HepG2 (cell line): ENCODE results near the gene HMGCS2. TPM values are rescaled to one million over a fixed set of nuclear protein-coding genes. Genes with fewer than 3 reads are reported as not detected.
A peak's percentile ranks its signal among the peaks of the same experiment; 100 is the strongest.

ENCODE experiments used
- ATAC-seq: fragments of 200-7000 bp; cut with Tn5 transposase; 3 replicates; pipeline ENCODE4 v1.9.1; 2020; ENCODE audit warnings: mild to moderate bottlenecking, moderate library complexity
- BruUV-seq: library from RNA; stranded (reverse); fragments of 400-500 nt; replicated peaks from 2 replicates; lab custom pipeline; 2021; lab: Mats Ljungman, UMichigan
- CTCF ChIA-PET: fragments of 300-600 bp; formaldehyde crosslinking; extraction: SDS; loops from one replicate; lab custom pipeline; 2021; ENCODE audit warnings: low total read pairs, inconsistent platforms, low intra/inter-chr PET ratio; lab: Yijun Ruan, JAX
- POLR2A ChIA-PET: fragments of 350-600 bp; sonication (Branson Sonifier 250); formaldehyde crosslinking; loops from one replicate; lab custom pipeline; 2020; ENCODE audit warnings: antibody characterized with exemption, inconsistent platforms; lab: Yijun Ruan, JAX
- DNase-seq: peaks from one replicate; pipeline ENCODE4 v3.0.0-alpha.2; 2015; ENCODE audit warnings: low spot score
- FAIRE-seq: peaks from 3 replicates; lab custom pipeline; 2011; peaks lifted over from hg19 to GRCh38; lab: Jason Lieb, UNC
- H2AFZ ChIP-seq: one replicate; pipeline ENCODE4 v1.6.1; 2011; ENCODE audit warnings: low read length, inconsistent platforms
- H3K27ac ChIP-seq: fragments of 300-600 bp; 3 replicates; pipeline ENCODE4 v1.8.0; 2011; ENCODE audit warnings: mixed run types, mild to moderate bottlenecking, mixed read lengths, low read length, inconsistent platforms; ENCODE audit not compliant: insufficient read depth; ENCODE audit errors: extremely low read length
- H3K27me3 ChIP-seq, 2 experiments: fragments of 200-600 bp in 1 of 2; 2 replicates in 1 of 2; 3 replicates in 1 of 2; pipeline versions ENCODE4 v1.6.0 to v1.8.0; 2011; ENCODE audit warnings: low read length in 2 of 2, mild to moderate bottlenecking in 2 of 2, moderate library complexity in 2 of 2, inconsistent platforms in 1 of 2; ENCODE audit not compliant: insufficient read depth in 2 of 2, control insufficient read depth in 1 of 2
- H3K36me3 ChIP-seq, 2 experiments: fragments of 200-600 bp in 1 of 2; replicated peaks in 1 of 2; 2 replicates in 1 of 2; 3 replicates in 1 of 2; pipeline versions ENCODE4 v1.5.1 to v1.8.0; 2011; ENCODE audit warnings: low read length in 2 of 2, inconsistent platforms in 1 of 2; ENCODE audit not compliant: insufficient read depth in 2 of 2, control insufficient read depth in 1 of 2
- H3K4me1 ChIP-seq: 2 replicates; pipeline ENCODE4 v1.5.1; 2012; ENCODE audit warnings: low read length, inconsistent platforms; ENCODE audit not compliant: insufficient read depth
- H3K4me2 ChIP-seq: 2 replicates; pipeline ENCODE4 v1.6.0; 2011; ENCODE audit warnings: low read depth, low read length, inconsistent platforms
- H3K4me3 ChIP-seq, 3 experiments: fragments of 200-600 bp in 1 of 3; sonication (generic), shearing (Covaris generic) in 1 of 3; replicated peaks in 1 of 3; 2 replicates each; pipeline ENCODE4 v1.5.1; 2011 to 2016; ENCODE audit warnings: low read length in 3 of 3, inconsistent platforms in 2 of 3, low read depth in 2 of 3, mild to moderate bottlenecking in 2 of 3, control low read depth in 1 of 3, mixed read lengths in 1 of 3; ENCODE audit not compliant: insufficient read depth in 1 of 3
- H3K79me2 ChIP-seq: one replicate; pipeline ENCODE4 v1.6.1; 2011; ENCODE audit warnings: low read length, inconsistent platforms; ENCODE audit not compliant: insufficient read depth
- H3K9ac ChIP-seq: 2 replicates; pipeline ENCODE4 v1.6.0; 2011; ENCODE audit warnings: mild to moderate bottlenecking, low read depth, low read length, inconsistent platforms; ENCODE audit not compliant: insufficient read depth
- H3K9me3 ChIP-seq: 2 replicates; pipeline ENCODE4 v1.5.1; 2012; ENCODE audit warnings: mild to moderate bottlenecking, low read length
- H4K20me1 ChIP-seq: 2 replicates; pipeline ENCODE4 v1.6.0; 2011; ENCODE audit warnings: inconsistent platforms, mild to moderate bottlenecking, low read length, moderate library complexity; ENCODE audit not compliant: insufficient read depth
- ASH2L ChIP-seq: fragments of 300-600, 200-600 bp; sonication (generic); IDR thresholded peaks from 2 replicates; pipeline ENCODE4 v1.7.0; 2017; ENCODE audit warnings: low read depth, mild to moderate bottlenecking, moderate library complexity, mixed read lengths, low read length; ENCODE audit not compliant: insufficient read length
- CBX1 ChIP-seq: IDR thresholded peaks from one replicate; pipeline ENCODE4 v1.6.1; 2016; ENCODE audit warnings: antibody characterized with exemption, low read depth
- ESRRA ChIP-seq: sonication (generic); formaldehyde crosslinking; IDR thresholded peaks from 2 replicates; pipeline ENCODE4 v1.5.1; 2020; ENCODE audit warnings: mild to moderate bottlenecking, low read depth, missing genetic modification reagents
- FOXA3 ChIP-seq: IDR thresholded peaks from 2 replicates; pipeline ENCODE4 v1.6.1; 2016; ENCODE audit warnings: missing genetic modification reagents, missing compliant biosample characterization
- GTF3A ChIP-seq: sonication (generic); formaldehyde crosslinking; conservative IDR thresholded peaks from 2 replicates; pipeline ENCODE4 v1.4.0; 2020; ENCODE audit warnings: mild to moderate bottlenecking, missing genetic modification reagents
- HNF4A ChIP-seq: sonication (generic); formaldehyde crosslinking; IDR thresholded peaks from 2 replicates; pipeline ENCODE4 v1.4.0; 2020; ENCODE audit warnings: missing genetic modification reagents
- LCORL ChIP-seq, 2 experiments: fragments of 450-650 bp in 1 of 2; sonication (generic) in 1 of 2; formaldehyde crosslinking in 1 of 2; IDR thresholded peaks; 2 replicates each; pipeline versions ENCODE4 v1.5.0 to v1.6.1; 2017 to 2020; ENCODE audit warnings: antibody characterized with exemption in 1 of 2, missing genetic modification reagents in 1 of 2
- NR2C2 ChIP-seq: sonication (generic); formaldehyde crosslinking; IDR thresholded peaks from 2 replicates; pipeline ENCODE4 v1.4.0; 2020; ENCODE audit warnings: missing genetic modification reagents, mild to moderate bottlenecking, moderate library complexity, borderline replicate concordance
- RBFOX2 ChIP-seq: fragments of 200-400 bp; formaldehyde crosslinking; IDR thresholded peaks from 2 replicates; pipeline ENCODE4 v1.6.1; 2017; ENCODE audit warnings: low read depth, mild to moderate bottlenecking, low read length
- STAT5B ChIP-seq: sonication (generic); formaldehyde crosslinking; IDR thresholded peaks from 2 replicates; pipeline ENCODE4 v1.4.0; 2020; ENCODE audit warnings: missing genetic modification reagents
- TEAD3 ChIP-seq: optimal IDR thresholded peaks from 2 replicates; pipeline ENCODE3; 2016; ENCODE audit warnings: borderline replicate concordance
- WGBS: methylation state at CpG from one replicate; pipeline ENCODE4 v1.1.6; 2017; ENCODE audit warnings: low lambda C conversion rate; 5-methylcytosine and 5-hydroxymethylcytosine counted together
- in situ Hi-C: cut with HindIII; loops from 2 replicates; pipeline ENCODE4 v1.10.0; 2017; ENCODE audit warnings: low pct_unique_long_range_greater_than_20kb; ENCODE audit not compliant: extremely low pct_ligation_motif_present
- intact Hi-C: fragments of 100-400 bp; cut with micrococcal nuclease; formaldehyde crosslinking; loops from one replicate; pipeline ENCODE4 v1.10.0; 2022; ENCODE audit not compliant: unreplicated experiment
- polyA plus RNA-seq, 8 experiments: library from polyadenylated mRNA; depleted of rRNA in 3 of 8; stranded (reverse) in 7 of 8; unstranded in 1 of 8; fragments of >200 nt; fragmentation: Illumina TruSeq in 4 of 8; extraction: Trizol in 4 of 8; gene quantifications; 2 replicates each; pipeline versions ENCODE4 v1.2.1 to v1.2.3, GENCODE V29; 2011 to 2016; ENCODE audit warnings: low read depth in 4 of 8, missing spikeins in 1 of 8, mixed read lengths in 1 of 8; ENCODE audit not compliant: insufficient read depth in 1 of 8
- total RNA-seq, 5 experiments: library from RNA; depleted of rRNA; stranded (reverse); fragments of >200 nt; fragmentation: Illumina TruSeq; extraction: Trizol; gene quantifications; 2 replicates each; pipeline ENCODE4 v1.2.3, GENCODE V29; 2016; ENCODE audit warnings: low read depth in 1 of 5
- TF ChIP-seq, protein P1 (sequence below): sonication (generic); formaldehyde crosslinking; IDR thresholded peaks from 2 replicates; pipeline ENCODE4 v1.4.0; 2020; ENCODE audit warnings: missing genetic modification reagents, borderline replicate concordance

Gene HMGCS2
- total and polyA plus RNA-seq, 2 of the 13 experiments (the other 11 are each of a cell fraction or from before 2014, with no cell fraction given): 0.44 to 1.5 TPM

- Histone ChIP-seq H3K9me3 (no peaks in the 10 kb centered on the region), H3K4me1 (peaks cover 70% of the 10 kb centered on the region), H2AFZ (no peak overlapping the region), H3K36me3 (peaks cover 30 to 94% of the 10 kb centered on the region in 2 experiments)
- WGBS: 97% methylated on average over 5 of the region's 5 CpGs
- ATAC-seq (no peak), FAIRE-seq (no peak)
- intact Hi-C loops: no loop called here
- CTCF ChIA-PET: no interaction called here
- TF ChIP-seq CBX1 (no peak), RBFOX2 (0 out of 2 replicates have a peak, but pooled peaks have one; percentile 21), STAT5B (no peak), GTF3A (no peak), ASH2L (no peak)
- TF ChIP-seq, all 625 proteins: peak for 1
- Histone ChIP-seq H3K79me2 (no peaks in the 10 kb centered on the region), H4K20me1 (no peaks in the 10 kb centered on the region; the same call in none of the 2 replicates), H3K4me3 (no peak overlapping the region), H3K9ac (no peak overlapping the region), H3K27me3 (no peaks in the 10 kb centered on the region), H3K27ac (no peak overlapping the region), H3K4me2 (no peak overlapping the region)
- in situ Hi-C loops: no loop called here
- BruUV-seq: TSS peak; percentile 3
- POLR2A ChIA-PET: interaction anchor here (5.0 kb wide), 1 partner anchor 19 kb away, joined by 24 read pairs; the partner anchor contains the start of gene PHGDH
- no peak for DNase-seq
These were observed 37.6 kb downstream of the HMGCS2 start for GRCh38 chr1:119731060-119731459.

DNA sequence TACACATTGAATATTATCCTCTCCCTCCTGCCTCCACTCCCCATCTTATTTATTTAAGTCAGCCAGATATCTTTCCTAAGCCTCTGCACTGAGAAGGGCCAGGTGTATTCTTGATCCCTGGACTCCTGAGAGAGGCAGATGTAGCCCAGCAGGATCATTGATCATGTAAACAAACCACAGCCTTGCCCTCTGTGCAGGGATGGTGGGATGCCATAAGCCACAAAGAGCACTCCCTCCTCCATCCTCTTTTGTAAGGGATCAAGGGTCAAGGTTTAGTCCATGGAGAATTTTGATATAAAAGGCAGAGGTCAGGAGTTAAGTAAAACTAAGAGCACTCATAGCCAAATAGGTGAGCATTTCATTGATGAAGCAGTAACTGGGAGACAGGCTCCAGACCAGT, 39.7 kb downstream of the HMGCS2 start:
- Histone ChIP-seq H3K4me2 (peak overlapping the region; percentile 15; the same call in 1 of the 2 replicates), H4K20me1 (no peaks in the 10 kb centered on the region; the same call in none of the 2 replicates), H3K9me3 (no peaks in the 10 kb centered on the region), H3K27ac (peak overlapping the region; percentile 66), H3K4me3 (no peak overlapping the region), H3K4me1 (peaks cover 90% of the 10 kb centered on the region), H3K79me2 (peaks cover 6% of the 10 kb centered on the region), H3K36me3 (peaks cover 22 to 90% of the 10 kb centered on the region in 2 experiments), H3K27me3 (no peaks in the 10 kb centered on the region), H2AFZ (no peak overlapping the region), H3K9ac (no peak overlapping the region)
- peak; percentile 66 for ATAC-seq
- in situ Hi-C loops (no loop called here), intact Hi-C loops (no loop called here)
- no TSS peak for BruUV-seq
- DNase-seq: peak; percentile 56
- POLR2A ChIA-PET: interaction anchor here (5.0 kb wide), 1 partner anchor 17 kb away, joined by 24 read pairs; the partner anchor contains the start of gene PHGDH
- CTCF ChIA-PET: no interaction called here
- peak; percentile 92 for FAIRE-seq
- peak; percentile 88 for TF ChIP-seq FOXA3
- TF ChIP-seq LCORL (IDR thresholded peaks at IDR 0.05): no peak
- peak; percentile 69 for TF ChIP-seq LCORL (CRISPR knock-in tag; IDR thresholded peaks at IDR 0.05)
- TF ChIP-seq, protein P1, sequence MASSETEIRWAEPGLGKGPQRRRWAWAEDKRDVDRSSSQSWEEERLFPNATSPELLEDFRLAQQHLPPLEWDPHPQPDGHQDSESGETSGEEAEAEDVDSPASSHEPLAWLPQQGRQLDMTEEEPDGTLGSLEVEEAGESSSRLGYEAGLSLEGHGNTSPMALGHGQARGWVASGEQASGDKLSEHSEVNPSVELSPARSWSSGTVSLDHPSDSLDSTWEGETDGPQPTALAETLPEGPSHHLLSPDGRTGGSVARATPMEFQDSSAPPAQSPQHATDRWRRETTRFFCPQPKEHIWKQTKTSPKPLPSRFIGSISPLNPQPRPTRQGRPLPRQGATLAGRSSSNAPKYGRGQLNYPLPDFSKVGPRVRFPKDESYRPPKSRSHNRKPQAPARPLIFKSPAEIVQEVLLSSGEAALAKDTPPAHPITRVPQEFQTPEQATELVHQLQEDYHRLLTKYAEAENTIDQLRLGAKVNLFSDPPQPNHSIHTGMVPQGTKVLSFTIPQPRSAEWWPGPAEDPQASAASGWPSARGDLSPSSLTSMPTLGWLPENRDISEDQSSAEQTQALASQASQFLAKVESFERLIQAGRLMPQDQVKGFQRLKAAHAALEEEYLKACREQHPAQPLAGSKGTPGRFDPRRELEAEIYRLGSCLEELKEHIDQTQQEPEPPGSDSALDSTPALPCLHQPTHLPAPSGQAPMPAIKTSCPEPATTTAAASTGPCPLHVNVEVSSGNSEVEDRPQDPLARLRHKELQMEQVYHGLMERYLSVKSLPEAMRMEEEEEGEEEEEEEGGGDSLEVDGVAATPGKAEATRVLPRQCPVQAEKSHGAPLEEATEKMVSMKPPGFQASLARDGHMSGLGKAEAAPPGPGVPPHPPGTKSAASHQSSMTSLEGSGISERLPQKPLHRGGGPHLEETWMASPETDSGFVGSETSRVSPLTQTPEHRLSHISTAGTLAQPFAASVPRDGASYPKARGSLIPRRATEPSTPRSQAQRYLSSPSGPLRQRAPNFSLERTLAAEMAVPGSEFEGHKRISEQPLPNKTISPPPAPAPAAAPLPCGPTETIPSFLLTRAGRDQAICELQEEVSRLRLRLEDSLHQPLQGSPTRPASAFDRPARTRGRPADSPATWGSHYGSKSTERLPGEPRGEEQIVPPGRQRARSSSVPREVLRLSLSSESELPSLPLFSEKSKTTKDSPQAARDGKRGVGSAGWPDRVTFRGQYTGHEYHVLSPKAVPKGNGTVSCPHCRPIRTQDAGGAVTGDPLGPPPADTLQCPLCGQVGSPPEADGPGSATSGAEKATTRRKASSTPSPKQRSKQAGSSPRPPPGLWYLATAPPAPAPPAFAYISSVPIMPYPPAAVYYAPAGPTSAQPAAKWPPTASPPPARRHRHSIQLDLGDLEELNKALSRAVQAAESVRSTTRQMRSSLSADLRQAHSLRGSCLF (CRISPR knock-in tag): no peak
- peak; percentile 84 for TF ChIP-seq NR2C2 (CRISPR knock-in tag)
- TF ChIP-seq TEAD3 (CRISPR knock-in tag): peak; percentile 70
- peak; percentile 88; the same call in 1 of the 2 replicates for TF ChIP-seq ESRRA
- peak; percentile 97 for TF ChIP-seq HNF4A (CRISPR knock-in tag)
